PC-9 (cell line): ENCODE data around the gene CNPPD1. TPM values are rescaled to one million over a fixed set of nuclear protein-coding genes. Genes with fewer than 3 reads are reported as not detected.

Experiments used
- BruUV-seq: library from RNA; stranded (reverse); fragments of 400-500 nt; replicated peaks from 2 replicates; lab custom pipeline; 2021; lab: Mats Ljungman, UMichigan
- CTCF ChIA-PET: fragments of 300-600 bp; sonication (Branson Sonifier 250); formaldehyde crosslinking; loops from one replicate; lab custom pipeline; 2022; ENCODE audit warnings: antibody characterized with exemption; lab: Charles Lee
- POLR2A ChIA-PET: fragments of 300-600 bp; sonication (Branson Sonifier 250); formaldehyde crosslinking; loops from one replicate; lab custom pipeline; 2022; ENCODE audit warnings: antibody characterized with exemption; ENCODE audit not compliant: unreplicated experiment; lab: Charles Lee
- DNase-seq, 2 experiments: peaks; one replicate each; pipeline versions ENCODE4 v3.0.0 to v3.0.0-alpha.2; 2015 to 2022; ENCODE audit warnings: mixed read lengths in 1 of 2
- H2AFZ ChIP-seq: fragments of 200-600 bp; sonication (generic); 2 replicates; pipeline ENCODE4 v1.8.1; 2017; ENCODE audit warnings: antibody characterized with exemption
- H3F3A ChIP-seq: fragments of 200-600 bp; sonication (generic); 2 replicates; pipeline ENCODE4 v1.8.1; 2017; ENCODE audit warnings: antibody characterized with exemption, mild to moderate bottlenecking, low read depth; ENCODE audit not compliant: insufficient read depth
- H3K27ac ChIP-seq: fragments of 200-600 bp; sonication (generic); 2 replicates; pipeline ENCODE4 v1.6.1; 2016; ENCODE audit warnings: mixed run types
- H3K27me3 ChIP-seq: fragments of 200-600 bp; sonication (generic); 2 replicates; pipeline ENCODE4 v1.6.1; 2016; ENCODE audit warnings: low read depth, mixed run types; ENCODE audit not compliant: insufficient read depth
- H3K36me3 ChIP-seq: fragments of 200-600 bp; sonication (generic); 2 replicates; pipeline ENCODE4 v1.6.1; 2016; ENCODE audit warnings: low read depth, mixed run types
- H3K4me1 ChIP-seq: fragments of 200-600 bp; sonication (generic); replicated peaks from 2 replicates; pipeline ENCODE4 v1.6.1; 2016; ENCODE audit warnings: mixed run types; ENCODE audit not compliant: insufficient read depth
- H3K4me2 ChIP-seq: fragments of 200-600 bp; sonication (generic); 2 replicates; pipeline ENCODE4 v1.6.1; 2017; ENCODE audit warnings: mixed run types
- H3K4me3 ChIP-seq: fragments of 200-600 bp; sonication (generic); 2 replicates; pipeline ENCODE4 v1.6.1; 2016; ENCODE audit warnings: mixed run types
- H3K79me2 ChIP-seq: fragments of 200-600 bp; sonication (generic); 2 replicates; pipeline ENCODE4 v1.6.1; 2017; ENCODE audit warnings: low read depth, mixed run types
- H3K9me2 ChIP-seq: fragments of 200-600 bp; sonication (generic); 2 replicates; pipeline ENCODE4 v1.8.1; 2017; ENCODE audit warnings: mild to moderate bottlenecking; ENCODE audit not compliant: insufficient read depth
- H3K9me3 ChIP-seq: fragments of 200-600 bp; sonication (generic); 2 replicates; pipeline ENCODE4 v1.8.1; 2016; ENCODE audit warnings: low read depth; ENCODE audit not compliant: insufficient read depth
- H4K20me1 ChIP-seq: fragments of 200-600 bp; sonication (generic); 2 replicates; pipeline ENCODE4 v1.8.1; 2017; ENCODE audit not compliant: insufficient read depth
- CTCF ChIP-seq: fragments of 200-600 bp; sonication (generic); conservative IDR thresholded peaks from 2 replicates; pipeline ENCODE4 v1.6.1; 2017; ENCODE audit warnings: mixed run types, antibody characterized with exemption, mild to moderate bottlenecking, moderate library complexity
- EZH2 ChIP-seq: fragments of 200-600 bp; sonication (generic); IDR thresholded peaks from 2 replicates; pipeline ENCODE4 v1.8.0; 2017; ENCODE audit warnings: antibody characterized with exemption, low read depth
- intact Hi-C: fragments of 100-400 bp; cut with micrococcal nuclease; formaldehyde crosslinking; loops from one replicate; pipeline ENCODE4 v1.10.0; 2022; ENCODE audit not compliant: unreplicated experiment
- total RNA-seq: library from RNA; stranded (reverse); gene quantifications from 2 replicates; pipeline ENCODE4 v1.2.3, GENCODE V29; 2021

The CNPPD1 gene
- total RNA-seq, 1 experiment from 2014 or later = 37.1 TPM

GRCh38 chr2:219131744-219132143, 45.0 kb downstream of the CNPPD1 start:
- Histone ChIP-seq H3K9me2 (no peaks in the 10 kb centered on the region), H3K27me3 (no peaks in the 10 kb centered on the region), H2AFZ (no peak overlapping the region), H3K79me2 (no peaks in the 10 kb centered on the region), H3F3A (no peaks in the 10 kb centered on the region), H3K4me2 (no peak overlapping the region), H3K4me3 (no peak overlapping the region), H3K27ac (no peak overlapping the region), H4K20me1 (no peaks in the 10 kb centered on the region), H3K4me1 (peaks cover 6% of the 10 kb centered on the region), H3K36me3 (no peaks in the 10 kb centered on the region), H3K9me3 (no peaks in the 10 kb centered on the region)
- intact Hi-C loops = no loop called here
- CTCF ChIA-PET = no interaction called here
- POLR2A ChIA-PET = no interaction called here
- no TSS peak for BruUV-seq
- no peak for DNase-seq
- TF ChIP-seq CTCF (no peak), EZH2 (no peak)

GRCh38 chr2:219131327-219131726, 45.4 kb downstream of the CNPPD1 start:
- no peaks in the 10 kb centered on the region for H3K79me2 ChIP-seq
- H3K4me2 ChIP-seq = no peak overlapping the region
- H3K4me3 ChIP-seq = no peak overlapping the region
- H3F3A ChIP-seq = peaks cover 2% of the 10 kb centered on the region; the same call in 1 of the 2 replicates
- H3K9me2 ChIP-seq = no peaks in the 10 kb centered on the region
- peaks cover 10% of the 10 kb centered on the region for H3K4me1 ChIP-seq
- no peaks in the 10 kb centered on the region for H3K27me3 ChIP-seq
- H4K20me1 ChIP-seq = no peaks in the 10 kb centered on the region
- CTCF ChIA-PET = no interaction called here
- DNase-seq = no peak
- H3K36me3 ChIP-seq = no peaks in the 10 kb centered on the region
- no peaks in the 10 kb centered on the region for H3K9me3 ChIP-seq
- H2AFZ ChIP-seq = no peak overlapping the region
- BruUV-seq = no TSS peak
- POLR2A ChIA-PET = interaction anchor here (0.6 kb wide), 2 partner anchors 37 to 101 kb away, joined by 3 read pairs; no protein-coding TSS in a partner anchor
- no peak for TF ChIP-seq EZH2
- TF ChIP-seq CTCF = no peak
- no peak overlapping the region for H3K27ac ChIP-seq
- intact Hi-C loops = no loop called here

GRCh38 chr2:219129589-219129988, 47.1 kb downstream of the CNPPD1 start:
- CTCF ChIA-PET = interaction anchor here (0.6 to 1.2 kb wide), 2 partner anchors 11 to 58 kb away, joined by 3 to 4 read pairs; no protein-coding TSS in a partner anchor
- H3K4me3 ChIP-seq = no peak overlapping the region
- H2AFZ ChIP-seq = no peak overlapping the region
- no peaks in the 10 kb centered on the region for H3K27me3 ChIP-seq
- TF ChIP-seq EZH2 (no peak), CTCF (no peak)
- no TSS peak for BruUV-seq
- no peaks in the 10 kb centered on the region for H3K79me2 ChIP-seq
- no peak overlapping the region for H3K4me2 ChIP-seq
- no peak for DNase-seq
- H3K36me3 ChIP-seq = no peaks in the 10 kb centered on the region
- H3K9me3 ChIP-seq = no peaks in the 10 kb centered on the region
- H3K27ac ChIP-seq = no peak overlapping the region
- H3K9me2 ChIP-seq = no peaks in the 10 kb centered on the region
- intact Hi-C loops = no loop called here
- POLR2A ChIA-PET = no interaction called here
- peaks cover 7% of the 10 kb centered on the region; the same call in 1 of the 2 replicates for H3F3A ChIP-seq
- peaks cover 26% of the 10 kb centered on the region for H3K4me1 ChIP-seq
- no peaks in the 10 kb centered on the region for H4K20me1 ChIP-seq
